Right lobe of liver (tissue), 4 donors: ENCODE results near the gene ALLC.

Experiments
- POLR2A ChIP-seq: fragments of 450-650 bp; IDR thresholded peaks from one replicate; pipeline ENCODE4 v1.6.1; 2017; ENCODE audit warnings: antibody characterized with exemption, mild to moderate bottlenecking
- TF ChIP-seq, protein P1 (sequence below), 4 donors: fragments of 200-600 bp in 3 of 4; fragments of 450-650 bp in 1 of 4; IDR thresholded peaks; one replicate each; pipeline versions ENCODE4 v1.5.1 to v1.8.0; 2016 to 2022; ENCODE audit warnings: antibody characterized with exemption in 4 of 4, mild to moderate bottlenecking in 2 of 4
- donor health status: DM: no; HTN: no; CAD: no.
- donor health status: DM: no; HTN: no; CAD: no.
- donor health status: DM: no; HTN: yes; CAD: no.

DNA sequence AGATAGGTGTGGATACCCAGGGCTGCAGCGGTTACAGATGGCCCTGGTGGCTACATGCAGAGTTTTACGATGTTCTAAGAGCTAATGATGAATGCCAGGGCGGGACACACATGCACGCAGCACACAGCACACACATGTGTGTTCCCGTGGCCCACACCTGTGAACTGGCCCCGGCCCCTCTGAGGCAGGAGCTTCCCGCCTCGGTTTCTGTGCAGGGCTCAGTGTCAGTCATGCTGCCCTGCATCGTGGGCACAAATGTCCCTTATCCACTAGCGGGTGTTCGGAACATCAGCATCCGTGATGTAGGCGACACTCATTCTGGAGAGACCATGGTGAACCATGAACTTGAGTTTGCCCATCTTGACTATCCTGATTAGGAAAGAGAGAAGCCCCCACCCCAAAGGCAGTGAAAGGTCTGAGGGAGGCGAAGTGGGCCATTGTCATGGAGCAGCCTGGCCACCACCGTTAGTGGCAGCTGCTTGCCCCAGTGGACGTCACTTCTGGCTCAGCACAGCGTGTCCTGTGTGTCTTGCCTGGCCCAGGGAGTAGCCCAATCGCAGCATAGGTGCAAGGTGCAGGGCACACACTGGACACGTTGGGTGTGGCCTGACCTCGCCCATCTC is 89.1 kb downstream of the ALLC start:
- TF ChIP-seq, protein P1, sequence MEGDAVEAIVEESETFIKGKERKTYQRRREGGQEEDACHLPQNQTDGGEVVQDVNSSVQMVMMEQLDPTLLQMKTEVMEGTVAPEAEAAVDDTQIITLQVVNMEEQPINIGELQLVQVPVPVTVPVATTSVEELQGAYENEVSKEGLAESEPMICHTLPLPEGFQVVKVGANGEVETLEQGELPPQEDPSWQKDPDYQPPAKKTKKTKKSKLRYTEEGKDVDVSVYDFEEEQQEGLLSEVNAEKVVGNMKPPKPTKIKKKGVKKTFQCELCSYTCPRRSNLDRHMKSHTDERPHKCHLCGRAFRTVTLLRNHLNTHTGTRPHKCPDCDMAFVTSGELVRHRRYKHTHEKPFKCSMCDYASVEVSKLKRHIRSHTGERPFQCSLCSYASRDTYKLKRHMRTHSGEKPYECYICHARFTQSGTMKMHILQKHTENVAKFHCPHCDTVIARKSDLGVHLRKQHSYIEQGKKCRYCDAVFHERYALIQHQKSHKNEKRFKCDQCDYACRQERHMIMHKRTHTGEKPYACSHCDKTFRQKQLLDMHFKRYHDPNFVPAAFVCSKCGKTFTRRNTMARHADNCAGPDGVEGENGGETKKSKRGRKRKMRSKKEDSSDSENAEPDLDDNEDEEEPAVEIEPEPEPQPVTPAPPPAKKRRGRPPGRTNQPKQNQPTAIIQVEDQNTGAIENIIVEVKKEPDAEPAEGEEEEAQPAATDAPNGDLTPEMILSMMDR (IDR thresholded peaks at IDR 0.05), result no peak
- no peak for TF ChIP-seq POLR2A
